ENCODE results near the gene SMAD4. TPM values are rescaled to one million over a fixed set of nuclear protein-coding genes. Genes with fewer than 3 reads are reported as not detected.

The SMAD4 gene
- total RNA-seq (2021; ENCODE audit: unreplicated experiment) (61.3 TPM), Bru-seq, nascent RNA (percentile 88 among the genes with signal in this experiment), BruChase-seq, experiment 1, labeled RNA remaining after a 2-hour chase (percentile 88 among the genes with signal in this experiment), BruChase-seq, experiment 2, labeled RNA remaining after a 6-hour chase (percentile 92 among the genes with signal in this experiment)
- 32.9 TPM for polyA plus RNA-seq (2012; ENCODE audit: insufficient read length)
- long read RNA-seq, full-length matches to known transcripts: 82 of 114 reads
- long read RNA-seq, partial matches to known transcripts: 18 of 114 reads
- long read RNA-seq, other reads (novel, unspliced or antisense): 14 of 114 reads

- Histone ChIP-seq H3K27me3 (ENCODE audit: control insufficient read depth, insufficient read depth, low read length) (no peaks in the 10 kb centered on the region), H3K27ac (ENCODE audit: low read length) (peak within 1 kb of the TSS; percentile 92), H3K9me3 (ENCODE audit: control insufficient read depth, insufficient read depth, low read depth, low read length) (no peaks in the 10 kb centered on the region), H3K36me3 (ENCODE audit: control insufficient read depth, insufficient read depth, low read length) (no peaks in the 10 kb centered on the region; the same call in 1 of the 2 replicates), H3K4me3 (ENCODE audit: low read depth in 2 of 2, low read length in 2 of 2) (peak within 1 kb of the TSS; percentile 76 to 79), H3K4me1 (ENCODE audit: control insufficient read depth, insufficient read depth, low read length) (peaks cover 7% of the 10 kb centered on the region; the same call in 1 of the 2 replicates)
- intact Hi-C loops (cut with micrococcal nuclease; ENCODE audit: unreplicated experiment): no loop called here
- no TSS peak for BruUV-seq (replicated peaks)
- ATAC-seq (peak; percentile 88), DNase-seq (ENCODE audit: low read depth, low spot score) (peak; percentile 45)
- ChIA-PET CTCF (no interaction called here), POLR2A (interaction anchor here (0.6 kb wide), 2 partner anchors 22 to 177 kb away, joined by 3 to 4 read pairs; no protein-coding TSS in a partner anchor)
- in situ Hi-C loops (cut with HindIII; ENCODE audit: low pct_unique_long_range_greater_than_20kb, low sequenced_read_pairs): no loop called here
- TF ChIP-seq SIN3A (IDR thresholded peaks at IDR 0.05; ENCODE audit: borderline replicate concordance, insufficient read depth, low read depth, low read length): peak; percentile 25; the same call in 1 of the 2 replicates
- TF ChIP-seq, protein P1, sequence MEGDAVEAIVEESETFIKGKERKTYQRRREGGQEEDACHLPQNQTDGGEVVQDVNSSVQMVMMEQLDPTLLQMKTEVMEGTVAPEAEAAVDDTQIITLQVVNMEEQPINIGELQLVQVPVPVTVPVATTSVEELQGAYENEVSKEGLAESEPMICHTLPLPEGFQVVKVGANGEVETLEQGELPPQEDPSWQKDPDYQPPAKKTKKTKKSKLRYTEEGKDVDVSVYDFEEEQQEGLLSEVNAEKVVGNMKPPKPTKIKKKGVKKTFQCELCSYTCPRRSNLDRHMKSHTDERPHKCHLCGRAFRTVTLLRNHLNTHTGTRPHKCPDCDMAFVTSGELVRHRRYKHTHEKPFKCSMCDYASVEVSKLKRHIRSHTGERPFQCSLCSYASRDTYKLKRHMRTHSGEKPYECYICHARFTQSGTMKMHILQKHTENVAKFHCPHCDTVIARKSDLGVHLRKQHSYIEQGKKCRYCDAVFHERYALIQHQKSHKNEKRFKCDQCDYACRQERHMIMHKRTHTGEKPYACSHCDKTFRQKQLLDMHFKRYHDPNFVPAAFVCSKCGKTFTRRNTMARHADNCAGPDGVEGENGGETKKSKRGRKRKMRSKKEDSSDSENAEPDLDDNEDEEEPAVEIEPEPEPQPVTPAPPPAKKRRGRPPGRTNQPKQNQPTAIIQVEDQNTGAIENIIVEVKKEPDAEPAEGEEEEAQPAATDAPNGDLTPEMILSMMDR (IDR thresholded peaks at IDR 0.05): no peak
- peak; percentile 74 for TF ChIP-seq POLR2AphosphoS5 (IDR thresholded peaks at IDR 0.05; ENCODE audit: low read depth, low read length)
These were observed at the start of gene SMAD4 for GRCh38 chr18:51029694-51030536. TSS of gene SMAD4 (plus strand) at chr18:51030213. CDS start at chr18:51047047, 16,834 bp downstream.

- CTCF ChIA-PET: no interaction called here
- Histone ChIP-seq H3K4me1 (ENCODE audit: control insufficient read depth, insufficient read depth, low read length) (no peaks in the 10 kb centered on the region), H3K4me3 (ENCODE audit: low read depth in 2 of 2, low read length in 2 of 2) (no peak overlapping the region), H3K9me3 (ENCODE audit: control insufficient read depth, insufficient read depth, low read depth, low read length) (no peaks in the 10 kb centered on the region), H3K36me3 (ENCODE audit: control insufficient read depth, insufficient read depth, low read length) (no peaks in the 10 kb centered on the region), H3K27me3 (ENCODE audit: control insufficient read depth, insufficient read depth, low read length) (no peaks in the 10 kb centered on the region), H3K27ac (ENCODE audit: low read length) (no peak overlapping the region)
- TF ChIP-seq, protein P1 (IDR thresholded peaks at IDR 0.05): no peak
- no peak for TF ChIP-seq POLR2AphosphoS5 (IDR thresholded peaks at IDR 0.05; ENCODE audit: low read depth, low read length)
- no peak for TF ChIP-seq REST (IDR thresholded peaks at IDR 0.05; ENCODE audit: insufficient read depth in 1 of 2, low read depth in 2 of 2, low read length in 1 of 2)
- no peak for TF ChIP-seq SIN3A (IDR thresholded peaks at IDR 0.05; ENCODE audit: borderline replicate concordance, insufficient read depth, low read depth, low read length)
- TF ChIP-seq TCF7L2 (IDR thresholded peaks at IDR 0.05; ENCODE audit: low read depth, low read length): no peak
- no peak for DNase-seq (ENCODE audit: low read depth, low spot score)
- POLR2A ChIA-PET: no interaction called here
- in situ Hi-C loops (cut with HindIII; ENCODE audit: low pct_unique_long_range_greater_than_20kb, low sequenced_read_pairs): no loop called here
- intact Hi-C loops (cut with micrococcal nuclease; ENCODE audit: unreplicated experiment): no loop called here
- no peak for ATAC-seq
- no TSS peak for BruUV-seq (replicated peaks)
These were observed 48.6 kb upstream of the SMAD4 start for GRCh38 chr18:50981381-50981780.
